Activated T-helper 2 cell treated with anti-CD3 and anti-CD28 coated beads, Interferon-gamma antibody, Interleukin-2, Interleukin-4, amounts not matched to agents 10 μg/mL and 5 μg/mL and 100 μg/mL, durations not matched to agents 14 hours and 24 hours and 36 hours (primary cell): ENCODE results near the gene ARHGAP24. TPM values are rescaled to one million over a fixed set of nuclear protein-coding genes. Genes with fewer than 3 reads are reported as not detected.

Experiments
- DNase-seq: peaks from one replicate; pipeline ENCODE4 v3.0.0; 2021; ENCODE audit warnings: low spot score
- H3K27ac Mint-ChIP-seq: one replicate; pipeline ENCODE4 v1.8.0; 2021; ENCODE audit warnings: mixed read lengths
- H3K27me3 Mint-ChIP-seq: one replicate; pipeline ENCODE4 v1.8.0; 2021; ENCODE audit warnings: low read depth, mixed read lengths
- H3K36me3 Mint-ChIP-seq: one replicate; pipeline ENCODE4 v1.8.0; 2021; ENCODE audit warnings: low read depth, mixed read lengths
- H3K4me1 Mint-ChIP-seq: one replicate; pipeline ENCODE4 v1.8.0; 2021; ENCODE audit warnings: low read depth, mixed read lengths
- H3K4me3 Mint-ChIP-seq: one replicate; pipeline ENCODE4 v1.8.0; 2021; ENCODE audit warnings: low read depth, mild to moderate bottlenecking, moderate library complexity, mixed read lengths
- H3K9me3 Mint-ChIP-seq: one replicate; pipeline ENCODE4 v1.8.0; 2021; ENCODE audit warnings: mixed read lengths
- intact Hi-C: fragments of 100-400 bp; cut with micrococcal nuclease; formaldehyde crosslinking; loops from one replicate; pipeline ENCODE4 v1.15.1; 2023
- total RNA-seq: library from RNA; stranded (reverse); gene quantifications from 2 replicates; pipeline ENCODE4 v1.2.3, GENCODE V29; 2022

The ARHGAP24 gene
- total RNA-seq, 1 donor from 2014 or later, result not detected

DNA sequence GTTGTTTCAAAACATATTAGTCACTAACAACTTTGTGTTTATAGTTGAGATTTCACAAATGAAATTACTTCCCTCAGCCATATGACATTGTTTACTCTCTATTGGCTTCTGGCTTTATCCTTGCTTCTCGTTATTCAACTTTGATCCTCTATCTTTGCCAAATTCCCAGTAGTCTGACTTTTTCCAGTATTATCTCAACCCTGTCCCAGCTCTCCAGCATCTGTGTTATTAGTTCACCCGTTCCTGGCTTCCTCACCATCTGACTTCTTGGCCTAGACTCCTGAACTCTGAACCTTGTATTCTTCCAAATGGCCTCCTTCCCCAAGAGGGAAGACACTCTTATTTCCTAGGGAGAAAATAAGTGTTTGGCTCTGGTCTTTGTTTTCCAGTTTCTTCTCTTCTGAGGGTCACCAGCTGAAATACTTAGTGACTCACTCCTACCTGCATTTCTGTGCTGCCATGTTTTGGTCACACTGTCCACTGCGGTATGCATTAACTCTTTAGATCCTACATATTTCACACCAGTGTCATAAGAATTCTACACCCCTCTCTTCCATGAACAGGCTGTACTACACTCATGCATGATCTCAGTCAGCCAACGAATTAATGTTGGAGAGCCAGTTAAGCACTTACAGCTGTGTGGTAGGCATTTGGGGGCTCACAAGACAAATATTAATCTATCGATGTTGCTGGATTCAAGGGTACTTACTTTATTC lies 17.0 kb upstream of the ARHGAP24 start:
- Mint-ChIP-seq H3K4me1 (no peaks in the 10 kb centered on the region), H3K4me3 (no peak overlapping the region), H3K27ac (no peak overlapping the region), H3K9me3 (no peaks in the 10 kb centered on the region), H3K27me3 (no peaks in the 10 kb centered on the region), H3K36me3 (no peaks in the 10 kb centered on the region)
- intact Hi-C loops, result no loop called here
- DNase-seq, result no peak

DNA sequence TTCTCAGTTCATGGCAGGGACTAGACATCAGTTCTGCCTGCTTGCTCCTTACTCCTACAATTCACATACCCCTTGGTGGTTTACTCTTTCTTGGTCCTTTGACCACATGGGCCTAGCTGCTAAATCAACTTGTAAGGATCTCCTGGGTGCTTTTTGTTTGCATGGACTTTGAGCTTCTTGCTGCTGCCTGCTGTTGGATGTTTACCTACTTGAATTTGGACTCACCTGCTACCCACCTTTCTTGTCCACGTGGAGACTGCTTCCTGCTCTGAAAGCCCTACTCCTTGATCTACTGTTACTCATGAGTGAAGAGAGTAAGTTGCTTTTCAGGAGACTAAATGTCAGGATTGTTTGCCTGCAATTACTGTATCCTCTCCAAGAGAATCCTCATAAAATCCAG lies 15.2 kb upstream of the ARHGAP24 start:
- no peak overlapping the region for H3K27ac Mint-ChIP-seq
- H3K9me3 Mint-ChIP-seq, result no peaks in the 10 kb centered on the region
- intact Hi-C loops, result no loop called here
- no peak overlapping the region for H3K4me3 Mint-ChIP-seq
- no peak for DNase-seq
- no peaks in the 10 kb centered on the region for H3K4me1 Mint-ChIP-seq
- no peaks in the 10 kb centered on the region for H3K27me3 Mint-ChIP-seq
- H3K36me3 Mint-ChIP-seq, result no peaks in the 10 kb centered on the region

DNA sequence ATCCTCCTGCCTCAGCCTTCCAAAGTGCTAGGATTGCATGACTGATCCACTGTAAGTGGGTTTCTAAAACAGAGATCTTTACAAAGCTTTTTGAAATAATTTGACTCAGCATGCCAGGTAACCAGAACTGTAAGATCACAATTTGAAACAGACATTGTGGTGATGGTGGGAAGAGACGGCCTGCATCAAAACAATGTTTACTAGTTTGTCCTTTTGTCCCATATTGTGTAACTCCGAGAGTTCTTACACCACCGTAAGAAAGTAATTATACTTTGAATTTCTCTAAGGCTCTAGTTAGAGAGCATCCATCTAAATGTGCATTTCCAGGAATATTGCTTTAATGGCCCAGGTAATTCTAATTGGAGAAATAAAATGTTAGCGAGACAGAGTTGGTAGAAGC lies 594 bp upstream of the ARHGAP24 start:
- intact Hi-C loops, result no loop called here
- no peak for DNase-seq
- H3K4me1 Mint-ChIP-seq, result peaks cover 3% of the 10 kb centered on the region
- no peaks in the 10 kb centered on the region for H3K9me3 Mint-ChIP-seq
- no peaks in the 10 kb centered on the region for H3K36me3 Mint-ChIP-seq
- peaks cover 29% of the 10 kb centered on the region for H3K27me3 Mint-ChIP-seq
- no peak overlapping the region for H3K4me3 Mint-ChIP-seq
- H3K27ac Mint-ChIP-seq, result no peak overlapping the region

DNA sequence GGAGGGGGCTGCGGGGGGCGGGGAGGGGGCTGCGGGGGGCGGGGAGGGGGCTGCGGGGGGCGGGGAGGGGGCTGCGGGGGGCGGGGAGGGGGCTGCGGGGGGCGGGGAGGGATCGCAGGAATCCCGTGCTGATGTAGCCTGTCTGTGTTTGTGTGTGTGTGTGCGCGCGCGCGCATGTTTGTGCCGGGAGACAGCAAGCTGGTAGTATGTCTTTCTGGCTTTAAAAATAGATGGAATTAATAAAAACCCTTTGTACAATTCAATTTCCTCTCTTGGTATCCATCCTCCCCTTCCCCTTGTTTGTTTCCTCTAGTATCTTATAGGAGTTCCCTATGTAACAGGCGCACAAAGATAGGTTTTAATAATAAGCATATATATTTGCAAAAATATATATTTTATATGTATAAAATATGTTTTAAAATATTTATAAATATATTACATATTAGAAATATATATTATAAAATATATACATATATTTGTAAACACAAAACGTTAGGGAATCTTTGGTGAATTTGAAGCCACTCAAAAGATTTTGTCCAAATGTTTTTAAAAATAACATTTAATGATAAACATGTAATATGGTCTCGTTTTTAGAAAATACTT lies 782 bp downstream of the ARHGAP24 start:
- intact Hi-C loops, result no loop called here

DNA sequence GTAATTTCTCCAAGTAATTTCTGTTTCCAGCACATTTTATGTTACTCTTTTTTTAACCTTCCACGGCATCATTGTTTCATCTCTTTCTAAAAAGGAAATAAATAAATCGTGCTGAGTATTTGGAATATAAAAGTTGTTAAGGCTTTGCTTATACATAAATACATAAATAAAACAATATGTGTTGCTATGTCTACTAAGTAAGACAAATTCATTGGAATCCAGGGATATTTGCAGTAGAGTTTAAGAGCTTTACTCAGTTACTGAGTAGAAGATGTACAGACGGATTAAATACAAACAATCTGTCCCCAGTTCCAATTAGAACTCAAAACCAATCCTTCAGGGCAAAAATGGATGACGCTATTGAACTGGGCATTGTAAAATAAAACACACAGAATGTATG lies 1.4 kb downstream of the ARHGAP24 start:
- H3K4me3 Mint-ChIP-seq, result no peak overlapping the region

More for the DNA sequence above, 782 bp downstream of the ARHGAP24 start:
- H3K9me3 Mint-ChIP-seq, result no peaks in the 10 kb centered on the region
- DNase-seq, result no peak
- H3K27ac Mint-ChIP-seq, result no peak overlapping the region
- H3K36me3 Mint-ChIP-seq, result no peaks in the 10 kb centered on the region
- peaks cover 29% of the 10 kb centered on the region for H3K27me3 Mint-ChIP-seq
- no peak overlapping the region for H3K4me3 Mint-ChIP-seq
- peaks cover 3% of the 10 kb centered on the region for H3K4me1 Mint-ChIP-seq

DNA sequence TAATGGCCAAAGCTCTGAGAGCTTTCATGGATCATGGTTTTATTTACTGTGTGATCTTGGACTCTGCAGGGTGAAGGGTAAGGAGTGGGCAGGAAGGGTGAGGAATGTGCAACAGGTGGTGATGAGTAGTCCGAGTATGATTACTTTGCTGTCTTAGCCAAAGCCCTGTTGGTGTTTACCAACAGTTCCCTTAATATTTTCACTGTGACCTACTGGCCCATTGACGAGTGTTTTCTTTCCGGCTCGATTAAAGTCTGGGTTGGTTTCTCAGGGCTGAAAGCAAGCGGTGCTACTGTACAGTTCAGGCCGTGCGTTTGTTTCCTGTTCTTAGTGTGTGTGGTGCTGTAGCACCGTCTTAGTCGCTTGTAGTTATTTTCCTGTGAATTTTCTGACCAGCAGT lies 2.6 kb downstream of the ARHGAP24 start:
- H3K4me1 Mint-ChIP-seq, result peaks cover 3% of the 10 kb centered on the region
- no peaks in the 10 kb centered on the region for H3K36me3 Mint-ChIP-seq
- no peak for DNase-seq
- peaks cover 29% of the 10 kb centered on the region for H3K27me3 Mint-ChIP-seq
- H3K4me3 Mint-ChIP-seq, result no peak overlapping the region
- intact Hi-C loops, result no loop called here
- H3K9me3 Mint-ChIP-seq, result no peaks in the 10 kb centered on the region
- H3K27ac Mint-ChIP-seq, result no peak overlapping the region

More for the DNA sequence above, 1.4 kb downstream of the ARHGAP24 start:
- intact Hi-C loops, result no loop called here
- Mint-ChIP-seq H3K27ac (no peak overlapping the region), H3K9me3 (no peaks in the 10 kb centered on the region), H3K36me3 (no peaks in the 10 kb centered on the region), H3K27me3 (peaks cover 29% of the 10 kb centered on the region), H3K4me1 (peaks cover 3% of the 10 kb centered on the region)
- DNase-seq, result no peak

DNA sequence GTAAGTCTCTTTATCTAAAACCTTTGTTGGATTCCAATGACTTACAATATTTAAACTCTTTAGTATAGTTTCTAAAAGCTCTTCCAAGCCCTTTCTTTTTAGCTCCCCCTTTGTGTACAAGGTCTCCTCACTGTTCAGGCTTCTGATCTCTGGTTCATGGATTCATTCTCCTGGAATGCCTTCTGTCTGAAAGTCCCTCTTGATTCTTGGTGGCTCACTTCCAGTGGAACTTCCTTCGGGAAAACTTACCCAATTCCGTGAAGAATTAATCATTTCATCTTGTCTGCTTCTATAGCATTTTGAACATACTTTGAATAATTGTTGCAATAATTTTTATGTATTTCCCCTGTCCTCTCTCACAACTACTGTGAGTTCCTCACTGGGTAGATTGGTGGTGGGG lies 3.6 kb downstream of the ARHGAP24 start:
- peaks cover 3% of the 10 kb centered on the region for H3K4me1 Mint-ChIP-seq
- no peak overlapping the region for H3K4me3 Mint-ChIP-seq
- H3K36me3 Mint-ChIP-seq, result no peaks in the 10 kb centered on the region
- peaks cover 29% of the 10 kb centered on the region for H3K27me3 Mint-ChIP-seq
- H3K27ac Mint-ChIP-seq, result no peak overlapping the region
- no peak for DNase-seq
- H3K9me3 Mint-ChIP-seq, result no peaks in the 10 kb centered on the region
- intact Hi-C loops, result no loop called here

DNA sequence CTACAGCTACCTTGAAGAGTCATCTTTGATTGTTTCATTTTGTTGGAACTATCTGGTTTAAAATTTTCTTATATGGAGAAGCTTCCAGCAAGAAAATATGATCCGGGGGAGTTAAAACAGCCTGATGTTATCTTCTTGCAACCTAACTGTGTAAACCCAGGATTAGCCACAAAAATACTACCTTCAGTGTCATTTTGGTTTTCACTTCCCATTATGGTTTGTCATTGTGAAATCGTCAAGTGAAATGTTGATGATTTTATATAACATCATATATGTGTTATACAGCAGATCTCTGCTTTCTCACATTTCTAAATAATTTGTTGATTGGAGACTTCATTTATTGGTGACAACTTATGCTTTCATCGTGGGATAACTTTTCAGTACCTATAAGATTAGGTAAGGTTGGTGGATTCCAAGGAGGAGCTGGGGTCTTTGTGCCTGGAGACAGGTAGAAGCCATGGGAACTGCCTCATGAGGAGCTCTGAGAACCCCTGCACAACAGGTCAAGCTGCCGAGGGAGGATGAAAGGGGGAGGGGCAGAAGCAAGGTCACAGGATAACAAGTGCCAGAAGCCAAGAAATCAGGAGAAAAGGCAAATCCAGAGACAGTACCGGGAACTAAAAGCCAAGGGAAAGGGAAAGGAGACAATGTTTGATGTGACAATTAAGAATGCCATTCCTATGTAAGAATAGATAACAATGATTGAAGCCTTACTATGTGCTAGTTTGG lies 7.2 kb downstream of the ARHGAP24 start:
- Mint-ChIP-seq H3K9me3 (no peaks in the 10 kb centered on the region), H3K27ac (no peak overlapping the region), H3K4me3 (no peak overlapping the region), H3K4me1 (no peaks in the 10 kb centered on the region), H3K27me3 (peaks cover 12% of the 10 kb centered on the region), H3K36me3 (no peaks in the 10 kb centered on the region)
- intact Hi-C loops, result no loop called here
- no peak for DNase-seq

DNA sequence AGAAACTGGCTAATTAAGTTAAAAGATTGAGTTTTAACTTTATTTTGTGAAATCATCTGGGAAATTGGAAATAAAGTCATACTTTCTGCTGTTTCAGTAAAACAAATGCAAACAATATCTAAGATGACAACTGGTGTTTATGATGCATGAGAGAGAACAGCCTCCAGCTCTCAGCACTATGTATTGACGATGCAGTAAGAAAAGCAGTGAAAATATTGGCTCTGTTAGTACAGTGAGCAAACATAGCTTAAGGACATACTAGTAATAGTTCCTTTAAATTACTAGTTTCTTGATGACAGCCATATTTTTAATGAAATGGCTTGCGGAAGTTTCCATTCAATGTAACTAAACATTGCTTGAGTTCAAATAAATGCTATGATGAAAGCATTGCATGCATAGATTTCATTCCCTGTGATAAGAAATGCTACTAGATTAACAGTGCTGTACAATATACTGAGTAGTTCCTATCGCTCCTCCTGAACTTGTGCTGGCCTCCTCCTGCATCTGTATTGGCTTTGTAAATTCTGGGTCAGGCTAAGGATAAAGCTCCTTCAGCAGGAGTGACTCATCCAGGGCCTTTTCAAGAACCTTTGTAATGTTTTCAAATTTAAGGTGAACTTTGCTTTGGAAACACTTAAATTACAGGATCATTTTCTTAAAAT lies 11.6 kb downstream of the ARHGAP24 start:
- H3K27ac Mint-ChIP-seq, result no peak overlapping the region
- intact Hi-C loops, result no loop called here
- H3K9me3 Mint-ChIP-seq, result no peaks in the 10 kb centered on the region
- no peaks in the 10 kb centered on the region for H3K36me3 Mint-ChIP-seq
- H3K4me3 Mint-ChIP-seq, result no peak overlapping the region
- DNase-seq, result no peak
- no peaks in the 10 kb centered on the region for H3K27me3 Mint-ChIP-seq
- no peaks in the 10 kb centered on the region for H3K4me1 Mint-ChIP-seq

DNA sequence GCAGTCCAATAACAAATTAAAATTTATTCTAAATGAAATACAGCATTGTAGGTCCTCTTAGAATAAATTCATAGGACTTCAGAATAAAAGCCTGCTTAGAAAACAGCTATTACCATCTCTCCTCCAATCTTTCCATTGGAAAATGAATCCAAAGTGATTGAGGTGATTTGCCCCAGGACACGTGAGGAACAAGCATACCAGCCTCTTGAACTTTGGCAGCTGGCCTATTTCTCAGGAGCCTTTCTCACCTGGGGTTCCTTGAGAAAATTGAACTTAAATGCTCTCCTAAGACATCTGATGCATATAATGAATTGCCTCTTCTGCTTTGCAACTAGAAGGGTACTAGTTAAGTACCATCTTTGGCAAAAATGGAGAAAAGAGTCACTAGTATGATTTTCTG lies 13.5 kb downstream of the ARHGAP24 start:
- intact Hi-C loops, result no loop called here
- Mint-ChIP-seq H3K27ac (no peak overlapping the region), H3K9me3 (no peaks in the 10 kb centered on the region), H3K27me3 (no peaks in the 10 kb centered on the region), H3K4me3 (no peak overlapping the region), H3K4me1 (no peaks in the 10 kb centered on the region), H3K36me3 (no peaks in the 10 kb centered on the region)
- no peak for DNase-seq

DNA sequence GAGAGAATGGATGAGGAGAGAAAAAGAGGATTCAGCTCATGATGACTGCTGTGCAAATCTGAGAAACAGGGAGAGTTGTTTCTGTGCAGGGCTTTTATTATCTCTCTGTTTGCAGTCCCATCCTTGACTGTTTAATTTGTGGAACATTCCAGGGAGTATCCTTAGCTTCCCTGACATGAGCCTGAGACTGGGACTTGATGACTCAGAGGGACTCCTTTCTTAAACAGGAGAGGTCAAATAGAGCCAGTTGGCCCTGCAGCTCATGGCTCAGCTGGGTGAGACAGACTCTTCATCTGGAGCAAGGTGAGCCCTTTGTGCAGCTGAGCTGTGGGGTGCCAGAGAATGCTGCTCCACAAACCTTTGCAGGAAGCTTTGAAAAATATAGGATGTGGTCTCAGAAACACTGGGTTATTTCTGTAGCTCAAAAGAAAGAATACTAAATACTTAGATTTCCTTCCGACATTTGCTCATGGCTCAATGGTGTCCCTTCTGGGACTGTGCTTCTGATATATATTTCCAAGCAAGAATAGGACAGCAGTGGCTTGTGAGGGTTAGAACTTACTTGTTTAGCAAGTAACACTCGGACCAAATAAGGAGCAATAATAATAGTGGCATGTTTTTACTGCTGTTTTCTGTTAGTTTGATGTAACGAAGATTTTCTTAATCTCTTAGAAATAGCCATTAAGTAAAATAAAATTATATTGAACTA lies 14.5 kb downstream of the ARHGAP24 start:
- intact Hi-C loops, result no loop called here
- Mint-ChIP-seq H3K4me1 (no peaks in the 10 kb centered on the region), H3K4me3 (no peak overlapping the region), H3K27me3 (no peaks in the 10 kb centered on the region), H3K36me3 (no peaks in the 10 kb centered on the region), H3K9me3 (no peaks in the 10 kb centered on the region), H3K27ac (no peak overlapping the region)
- DNase-seq, result no peak

DNA sequence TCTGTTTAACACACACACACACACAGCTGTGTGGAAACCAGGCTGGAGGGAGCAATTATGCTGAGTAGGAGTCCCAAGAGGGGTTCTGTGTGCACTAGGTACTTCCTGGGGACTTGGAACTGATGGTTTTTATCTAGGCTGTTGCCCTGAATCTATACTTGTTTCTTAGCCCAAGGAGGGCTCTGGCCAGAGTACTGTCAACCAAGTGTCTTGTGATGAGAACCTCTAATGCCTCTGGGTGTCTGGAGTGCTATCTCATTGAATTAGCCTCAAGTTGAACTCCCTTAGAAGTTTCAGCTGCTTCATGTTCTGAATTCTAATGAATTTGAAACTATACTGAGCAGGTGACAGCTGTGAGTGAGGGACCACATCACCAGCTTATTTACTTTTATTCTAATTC lies 16.6 kb downstream of the ARHGAP24 start:
- no peak overlapping the region for H3K4me3 Mint-ChIP-seq
- H3K9me3 Mint-ChIP-seq, result no peaks in the 10 kb centered on the region
- no peak for DNase-seq
- H3K27me3 Mint-ChIP-seq, result no peaks in the 10 kb centered on the region
- intact Hi-C loops, result no loop called here
- no peaks in the 10 kb centered on the region for H3K4me1 Mint-ChIP-seq
- no peak overlapping the region for H3K27ac Mint-ChIP-seq
- H3K36me3 Mint-ChIP-seq, result no peaks in the 10 kb centered on the region
